GM18508 (cell line): ENCODE measurements around the gene CRLF1.
"Not testable (repeated sequence)": the region's sequence is repeated elsewhere in the genome, so short reads cannot be mapped to it uniquely, and the experiment has no call there.

Experiments used
- ATAC-seq: cut with Tn5 transposase; IDR thresholded peaks from one replicate; pipeline ENCODE4 v1.9.1; 2021; ENCODE audit warnings: moderate number of reproducible peaks; ENCODE audit not compliant: insufficient read depth, unreplicated experiment

Gene CRLF1

GRCh38 chr19:18594096-18594823 is 12.3 kb downstream of the CRLF1 start:
- ATAC-seq, result no peak

GRCh38 chr19:18593367-18594095 is 13.1 kb downstream of the CRLF1 start:
- no peak for ATAC-seq

- ATAC-seq, result not testable (repeated sequence)
Observed at GRCh38 chr19:18592732-18593131, 13.9 kb downstream of the CRLF1 start.

- no peak for ATAC-seq
Observed at GRCh38 chr19:18591735-18592385, 14.7 kb downstream of the CRLF1 start.

GRCh38 chr19:18590273-18591272 is 16.0 kb downstream of the CRLF1 start:
- no peak for ATAC-seq

GRCh38 chr19:18589380-18590272 is 17.0 kb downstream of the CRLF1 start:
- ATAC-seq, result no peak

GRCh38 chr19:18588611-18589379 is 17.8 kb downstream of the CRLF1 start, which contains the start of gene REX1BD:
Gene REX1BD (plus strand): TSS chr19:18588798. CDS start chr19:18588802, 4 bp downstream.
- ATAC-seq, result no peak

GRCh38 chr19:18587962-18588610 is 18.5 kb downstream of the CRLF1 start:
- ATAC-seq, result no peak

GRCh38 chr19:18587561-18587960 is 19.0 kb downstream of the CRLF1 start:
- ATAC-seq, result no peak

- ATAC-seq, result no peak
Observed at GRCh38 chr19:18586306-18586705, 20.3 kb downstream of the CRLF1 start.

GRCh38 chr19:18580311-18580710 is 26.3 kb downstream of the CRLF1 start:
- ATAC-seq, result no peak

GRCh38 chr19:18577365-18577914 is 29.2 kb downstream of the CRLF1 start:
- ATAC-seq, result no peak

GRCh38 chr19:18576383-18576782 is 30.2 kb downstream of the CRLF1 start:
- no peak for ATAC-seq

- ATAC-seq, result no peak
Observed at GRCh38 chr19:18574691-18575291, 31.8 kb downstream of the CRLF1 start.

- peak; percentile 59 for ATAC-seq
Observed at GRCh38 chr19:18571564-18572344, 34.8 kb downstream of the CRLF1 start, which contains the start of gene UBA52. Gene UBA52 (plus strand): TSS chr19:18571857. CDS start chr19:18573301, 1,444 bp downstream.

- no peak for ATAC-seq
Observed at GRCh38 chr19:18568367-18568766, 38.2 kb downstream of the CRLF1 start.
